ENCODE data around the gene HJURP.

The HJURP gene

GRCh38 chr2:233866479-233866878 lies 12.1 kb upstream of the HJURP start:
- peaks cover 0 to 9% (median 5%) of the 10 kb centered on the region in 5 donors for H3K4me1 ChIP-seq (ENCODE audit: control insufficient read depth in 5 of 5, insufficient read depth in 5 of 5, low read length in 5 of 5)
- no peak overlapping the region for H3K4me3 ChIP-seq (ENCODE audit: low read depth in 1 of 5, low read length in 5 of 5)
- H3K9me3 ChIP-seq (ENCODE audit: control insufficient read depth in 5 of 5, low read length in 5 of 5): peaks cover 4 to 8% (median 7%) of the 10 kb centered on the region in 5 donors
- no peak overlapping the region for H3K9ac ChIP-seq (ENCODE audit: low read length in 5 of 5)
- H3K27ac ChIP-seq (ENCODE audit: low read depth, low read length): no peak overlapping the region
- H3K27me3 ChIP-seq (ENCODE audit: control insufficient read depth in 5 of 5, insufficient read depth in 4 of 5, low read length in 5 of 5): no peaks in the 10 kb centered on the region
- no peaks in the 10 kb centered on the region for H3K36me3 ChIP-seq (ENCODE audit: control insufficient read depth in 5 of 5, insufficient read depth in 5 of 5, low read length in 5 of 5)

- H3K27ac ChIP-seq (ENCODE audit: low read depth, low read length): no peak overlapping the region
- no peaks in the 10 kb centered on the region for H3K27me3 ChIP-seq (ENCODE audit: control insufficient read depth in 5 of 5, insufficient read depth in 4 of 5, low read length in 5 of 5)
- H3K36me3 ChIP-seq (ENCODE audit: control insufficient read depth in 5 of 5, insufficient read depth in 5 of 5, low read length in 5 of 5): no peaks in the 10 kb centered on the region
- peaks cover 0 to 9% (median 5%) of the 10 kb centered on the region in 5 donors for H3K4me1 ChIP-seq (ENCODE audit: control insufficient read depth in 5 of 5, insufficient read depth in 5 of 5, low read length in 5 of 5)
- H3K4me3 ChIP-seq (ENCODE audit: low read depth in 1 of 5, low read length in 5 of 5): no peak overlapping the region
- peaks cover 4 to 7% (median 6%) of the 10 kb centered on the region in 5 donors for H3K9me3 ChIP-seq (ENCODE audit: control insufficient read depth in 5 of 5, low read length in 5 of 5)
- H3K9ac ChIP-seq (ENCODE audit: low read length in 5 of 5): no peak overlapping the region
These were observed 11.5 kb upstream of the HJURP start for GRCh38 chr2:233865838-233866237.

GRCh38 chr2:233862261-233862768 lies 8.0 kb upstream of the HJURP start:
- H3K27me3 ChIP-seq (ENCODE audit: control insufficient read depth in 5 of 5, insufficient read depth in 4 of 5, low read length in 5 of 5): no peaks in the 10 kb centered on the region
- H3K36me3 ChIP-seq (ENCODE audit: control insufficient read depth in 5 of 5, insufficient read depth in 5 of 5, low read length in 5 of 5): no peaks in the 10 kb centered on the region
- H3K4me3 ChIP-seq (ENCODE audit: low read depth in 1 of 5, low read length in 5 of 5): no peak overlapping the region
- H3K4me1 ChIP-seq (ENCODE audit: control insufficient read depth in 5 of 5, insufficient read depth in 5 of 5, low read length in 5 of 5): no peaks in the 10 kb centered on the region
- H3K27ac ChIP-seq (ENCODE audit: low read depth, low read length): no peak overlapping the region
- H3K9ac ChIP-seq (ENCODE audit: low read length in 5 of 5): no peak overlapping the region
- H3K9me3 ChIP-seq (ENCODE audit: control insufficient read depth in 5 of 5, low read length in 5 of 5): peaks cover 0 to 4% (median 0%) of the 10 kb centered on the region in 5 donors

- no peak overlapping the region for H3K27ac ChIP-seq (ENCODE audit: low read depth, low read length)
- H3K36me3 ChIP-seq (ENCODE audit: control insufficient read depth in 5 of 5, insufficient read depth in 5 of 5, low read length in 5 of 5): no peaks in the 10 kb centered on the region
- no peaks in the 10 kb centered on the region for H3K9me3 ChIP-seq (ENCODE audit: control insufficient read depth in 5 of 5, low read length in 5 of 5)
- H3K9ac ChIP-seq (ENCODE audit: low read length in 5 of 5): no peak overlapping the region
- no peak overlapping the region for H3K4me3 ChIP-seq (ENCODE audit: low read depth in 1 of 5, low read length in 5 of 5)
- peaks cover 0 to 18% (median 14%) of the 10 kb centered on the region in 5 donors for H3K4me1 ChIP-seq (ENCODE audit: control insufficient read depth in 5 of 5, insufficient read depth in 5 of 5, low read length in 5 of 5)
- H3K27me3 ChIP-seq (ENCODE audit: control insufficient read depth in 5 of 5, insufficient read depth in 4 of 5, low read length in 5 of 5): peaks cover 0 to 5% (median 2%) of the 10 kb centered on the region in 5 donors
These were observed 4.0 kb upstream of the HJURP start for GRCh38 chr2:233858331-233858730.

GRCh38 chr2:233857511-233858141 lies 3.3 kb upstream of the HJURP start:
- peaks cover 0 to 18% (median 14%) of the 10 kb centered on the region in 5 donors for H3K4me1 ChIP-seq (ENCODE audit: control insufficient read depth in 5 of 5, insufficient read depth in 5 of 5, low read length in 5 of 5)
- H3K4me3 ChIP-seq (ENCODE audit: low read depth in 1 of 5, low read length in 5 of 5): no peak overlapping the region
- H3K9me3 ChIP-seq (ENCODE audit: control insufficient read depth in 5 of 5, low read length in 5 of 5): no peaks in the 10 kb centered on the region
- no peak overlapping the region for H3K9ac ChIP-seq (ENCODE audit: low read length in 5 of 5)
- peaks cover 0 to 5% (median 4%) of the 10 kb centered on the region in 5 donors for H3K27me3 ChIP-seq (ENCODE audit: control insufficient read depth in 5 of 5, insufficient read depth in 4 of 5, low read length in 5 of 5)
- H3K36me3 ChIP-seq (ENCODE audit: control insufficient read depth in 5 of 5, insufficient read depth in 5 of 5, low read length in 5 of 5): no peaks in the 10 kb centered on the region
- no peak overlapping the region for H3K27ac ChIP-seq (ENCODE audit: low read depth, low read length)

- no peak overlapping the region for H3K27ac ChIP-seq (ENCODE audit: low read depth, low read length)
- H3K4me1 ChIP-seq (ENCODE audit: control insufficient read depth in 5 of 5, insufficient read depth in 5 of 5, low read length in 5 of 5): peaks cover 0 to 18% (median 14%) of the 10 kb centered on the region in 5 donors
- H3K9ac ChIP-seq (ENCODE audit: low read length in 5 of 5): no peak overlapping the region
- no peak overlapping the region for H3K4me3 ChIP-seq (ENCODE audit: low read depth in 1 of 5, low read length in 5 of 5)
- H3K9me3 ChIP-seq (ENCODE audit: control insufficient read depth in 5 of 5, low read length in 5 of 5): no peaks in the 10 kb centered on the region
- H3K27me3 ChIP-seq (ENCODE audit: control insufficient read depth in 5 of 5, insufficient read depth in 4 of 5, low read length in 5 of 5): peaks cover 0 to 5% (median 4%) of the 10 kb centered on the region in 5 donors
- no peaks in the 10 kb centered on the region for H3K36me3 ChIP-seq (ENCODE audit: control insufficient read depth in 5 of 5, insufficient read depth in 5 of 5, low read length in 5 of 5)
These were observed 1.8 kb upstream of the HJURP start for GRCh38 chr2:233856184-233856583.

GRCh38 chr2:233855345-233855744 lies 1.0 kb upstream of the HJURP start:
- Histone ChIP-seq H3K27me3 (ENCODE audit: control insufficient read depth in 5 of 5, insufficient read depth in 4 of 5, low read length in 5 of 5) (peaks cover 0 to 5% (median 4%) of the 10 kb centered on the region in 5 donors), H3K27ac (ENCODE audit: low read depth, low read length) (no peak overlapping the region), H3K9ac (ENCODE audit: low read length in 5 of 5) (no peak overlapping the region), H3K36me3 (ENCODE audit: control insufficient read depth in 5 of 5, insufficient read depth in 5 of 5, low read length in 5 of 5) (no peaks in the 10 kb centered on the region), H3K4me3 (ENCODE audit: low read depth in 1 of 5, low read length in 5 of 5) (peak overlapping the region in 2 of 5 donors; percentile 89 to 90), H3K9me3 (ENCODE audit: control insufficient read depth in 5 of 5, low read length in 5 of 5) (no peaks in the 10 kb centered on the region), H3K4me1 (ENCODE audit: control insufficient read depth in 5 of 5, insufficient read depth in 5 of 5, low read length in 5 of 5) (peaks cover 0 to 18% (median 14%) of the 10 kb centered on the region in 5 donors)

- H3K4me3 ChIP-seq (ENCODE audit: low read depth in 1 of 5, low read length in 5 of 5): peak overlapping the region in 4 of 5 donors; percentile 86 to 96 (median 90)
- no peaks in the 10 kb centered on the region for H3K9me3 ChIP-seq (ENCODE audit: control insufficient read depth in 5 of 5, low read length in 5 of 5)
- H3K27ac ChIP-seq (ENCODE audit: low read depth, low read length): no peak overlapping the region
- H3K36me3 ChIP-seq (ENCODE audit: control insufficient read depth in 5 of 5, insufficient read depth in 5 of 5, low read length in 5 of 5): no peaks in the 10 kb centered on the region
- H3K27me3 ChIP-seq (ENCODE audit: control insufficient read depth in 5 of 5, insufficient read depth in 4 of 5, low read length in 5 of 5): peaks cover 0 to 5% (median 4%) of the 10 kb centered on the region in 5 donors
- peaks cover 0 to 18% (median 14%) of the 10 kb centered on the region in 5 donors for H3K4me1 ChIP-seq (ENCODE audit: control insufficient read depth in 5 of 5, insufficient read depth in 5 of 5, low read length in 5 of 5)
- H3K9ac ChIP-seq (ENCODE audit: low read length in 5 of 5): peak overlapping the region in 4 of 5 donors; percentile 22 to 72 (median 68)
These were observed 473 bp downstream of the HJURP start for GRCh38 chr2:233853883-233854240.

- no peaks in the 10 kb centered on the region for H3K36me3 ChIP-seq (ENCODE audit: control insufficient read depth in 5 of 5, insufficient read depth in 5 of 5, low read length in 5 of 5)
- H3K27me3 ChIP-seq (ENCODE audit: control insufficient read depth in 5 of 5, insufficient read depth in 4 of 5, low read length in 5 of 5): peaks cover 0 to 5% (median 4%) of the 10 kb centered on the region in 5 donors
- peak overlapping the region in 1 of 5 donors; percentile 89 for H3K4me3 ChIP-seq (ENCODE audit: low read depth in 1 of 5, low read length in 5 of 5)
- no peaks in the 10 kb centered on the region for H3K9me3 ChIP-seq (ENCODE audit: control insufficient read depth in 5 of 5, low read length in 5 of 5)
- no peak overlapping the region for H3K27ac ChIP-seq (ENCODE audit: low read depth, low read length)
- no peak overlapping the region for H3K9ac ChIP-seq (ENCODE audit: low read length in 5 of 5)
- H3K4me1 ChIP-seq (ENCODE audit: control insufficient read depth in 5 of 5, insufficient read depth in 5 of 5, low read length in 5 of 5): peaks cover 0 to 18% (median 14%) of the 10 kb centered on the region in 5 donors
These were observed 982 bp downstream of the HJURP start for GRCh38 chr2:233853353-233853752.

GRCh38 chr2:233852056-233852455 lies 2.3 kb downstream of the HJURP start:
- H3K4me1 ChIP-seq (ENCODE audit: control insufficient read depth in 5 of 5, insufficient read depth in 5 of 5, low read length in 5 of 5): peaks cover 0 to 18% (median 14%) of the 10 kb centered on the region in 5 donors
- H3K36me3 ChIP-seq (ENCODE audit: control insufficient read depth in 5 of 5, insufficient read depth in 5 of 5, low read length in 5 of 5): no peaks in the 10 kb centered on the region
- H3K4me3 ChIP-seq (ENCODE audit: low read depth in 1 of 5, low read length in 5 of 5): no peak overlapping the region
- H3K9me3 ChIP-seq (ENCODE audit: control insufficient read depth in 5 of 5, low read length in 5 of 5): no peaks in the 10 kb centered on the region
- peaks cover 0 to 5% (median 4%) of the 10 kb centered on the region in 5 donors for H3K27me3 ChIP-seq (ENCODE audit: control insufficient read depth in 5 of 5, insufficient read depth in 4 of 5, low read length in 5 of 5)
- H3K9ac ChIP-seq (ENCODE audit: low read length in 5 of 5): no peak overlapping the region
- H3K27ac ChIP-seq (ENCODE audit: low read depth, low read length): no peak overlapping the region
